Neural progenitor cell (in vitro differentiated cells): ENCODE results near the gene TWSG1. TPM values are rescaled to one million over a fixed set of nuclear protein-coding genes. Genes with fewer than 3 reads are reported as not detected.

Experiments
- DNase-seq: peaks from one replicate; pipeline ENCODE4 v3.0.0-alpha.2; 2016; ENCODE audit warnings: low spot score
- H2AFZ ChIP-seq: fragments of 200-600 bp; sonication (generic); replicated peaks from 2 replicates; pipeline ENCODE4 v1.6.1; 2016; ENCODE audit warnings: antibody characterized with exemption
- H3F3A ChIP-seq: fragments of 200-600 bp; sonication (generic); 2 replicates; pipeline ENCODE4 v1.6.1; 2016; ENCODE audit warnings: antibody characterized with exemption, low read depth
- H3K27ac ChIP-seq: fragments of 200-600 bp; sonication (generic); 2 replicates; pipeline ENCODE4 v1.5.1; 2016; ENCODE audit warnings: mild to moderate bottlenecking
- H3K27me3 ChIP-seq: fragments of 200-600 bp; sonication (generic); 2 replicates; pipeline ENCODE4 v1.6.1; 2016; ENCODE audit warnings: mild to moderate bottlenecking, moderate library complexity
- H3K36me3 ChIP-seq: fragments of 200-600 bp; sonication (generic); 2 replicates; pipeline ENCODE4 v1.5.1; 2016
- H3K4me1 ChIP-seq: fragments of 200-600 bp; sonication (generic); 2 replicates; pipeline ENCODE4 v1.6.1; 2016; ENCODE audit warnings: mixed run types
- H3K4me2 ChIP-seq: fragments of 200-600 bp; sonication (generic); 2 replicates; pipeline ENCODE4 v1.6.1; 2016
- H3K4me3 ChIP-seq: fragments of 200-600 bp; sonication (generic); 2 replicates; pipeline ENCODE4 v1.5.1; 2016
- H3K79me2 ChIP-seq: fragments of 200-600 bp; sonication (generic); 2 replicates; pipeline ENCODE4 v1.6.1; 2016; ENCODE audit warnings: low read depth
- H3K9ac ChIP-seq: fragments of 200-600 bp; sonication (generic); 2 replicates; pipeline ENCODE4 v1.6.1; 2016
- H3K9me3 ChIP-seq: fragments of 200-600 bp; sonication (generic); 2 replicates; pipeline ENCODE4 v1.5.1; 2016; ENCODE audit warnings: low read depth
- H4K20me1 ChIP-seq: fragments of 200-600 bp; sonication (generic); 2 replicates; pipeline ENCODE4 v1.6.1; 2016; ENCODE audit warnings: low read depth
- H3K27ac Mint-ChIP-seq: 3 replicates; pipeline ENCODE4 v1.8.0; 2021; ENCODE audit warnings: mixed read lengths
- H3K27me3 Mint-ChIP-seq: 2 replicates; pipeline ENCODE4 v1.8.0; 2022; ENCODE audit warnings: low read depth, mild to moderate bottlenecking, inconsistent platforms, moderate library complexity, mixed read lengths; ENCODE audit not compliant: insufficient read depth
- H3K36me3 Mint-ChIP-seq: 3 replicates; pipeline ENCODE4 v1.8.0; 2021; ENCODE audit warnings: mixed read lengths
- H3K4me1 Mint-ChIP-seq: 3 replicates; pipeline ENCODE4 v1.8.0; 2021; ENCODE audit warnings: mixed read lengths
- H3K4me3 Mint-ChIP-seq: 3 replicates; pipeline ENCODE4 v1.8.0; 2021; ENCODE audit warnings: mild to moderate bottlenecking, moderate library complexity, mixed read lengths
- H3K9me3 Mint-ChIP-seq: 3 replicates; pipeline ENCODE4 v1.8.0; 2020; ENCODE audit warnings: mixed read lengths
- CTCF ChIP-seq: fragments of 200-600 bp; sonication (generic); IDR thresholded peaks from 2 replicates; pipeline ENCODE4 v1.5.1; 2017; ENCODE audit warnings: antibody characterized with exemption, mild to moderate bottlenecking
- EZH2 ChIP-seq: fragments of 200-600 bp; sonication (generic); IDR thresholded peaks from 2 replicates; pipeline ENCODE4 v1.6.1; 2017; ENCODE audit warnings: antibody characterized with exemption, mild to moderate bottlenecking, moderate library complexity
- EZH2phosphoT487 ChIP-seq: fragments of 200-600 bp; sonication (generic); IDR thresholded peaks from 2 replicates; pipeline ENCODE4 v1.6.1; 2017; ENCODE audit warnings: antibody characterized with exemption
- total RNA-seq: library from RNA; depleted of rRNA; stranded (reverse); fragments of >200 nt; gene quantifications from 2 replicates; pipeline ENCODE4 v1.2.3, GENCODE V29; 2015; ENCODE audit warnings: low replicate concordance

The TWSG1 gene
- total RNA-seq, 1 donor from 2014 or later, result 87.9 TPM

GRCh38 chr18:9426753-9427152 lies 92.2 kb downstream of the TWSG1 start:
- no peak for TF ChIP-seq EZH2
- TF ChIP-seq CTCF, result no peak
- no peak for TF ChIP-seq EZH2phosphoT487
- Mint-ChIP-seq H3K4me1 (no peaks in the 10 kb centered on the region), H3K27me3 (peaks cover 2% of the 10 kb centered on the region), H3K36me3 (no peaks in the 10 kb centered on the region), H3K27ac (no peak overlapping the region), H3K4me3 (no peak overlapping the region), H3K9me3 (peaks cover 2% of the 10 kb centered on the region)
- peaks cover 4% of the 10 kb centered on the region for H3K4me1 ChIP-seq
- H3K4me3 ChIP-seq, result no peak overlapping the region
- H2AFZ ChIP-seq, result peak overlapping the region; percentile 2
- no peak overlapping the region for H3K9ac ChIP-seq
- no peaks in the 10 kb centered on the region for H3K36me3 ChIP-seq
- H3F3A ChIP-seq, result no peaks in the 10 kb centered on the region
- H3K79me2 ChIP-seq, result no peaks in the 10 kb centered on the region
- H3K4me2 ChIP-seq, result no peak overlapping the region
- H4K20me1 ChIP-seq, result no peaks in the 10 kb centered on the region
- H3K9me3 ChIP-seq, result no peaks in the 10 kb centered on the region
- H3K27ac ChIP-seq, result no peak overlapping the region
- no peaks in the 10 kb centered on the region for H3K27me3 ChIP-seq
- peak; percentile 13 for DNase-seq

- Histone ChIP-seq H3K9ac (no peak overlapping the region), H3K27me3 (no peaks in the 10 kb centered on the region), H3K4me1 (peaks cover 5% of the 10 kb centered on the region), H3K79me2 (no peaks in the 10 kb centered on the region), H3K36me3 (no peaks in the 10 kb centered on the region), H2AFZ (no peak overlapping the region), H3K4me3 (no peak overlapping the region), H3K9me3 (no peaks in the 10 kb centered on the region), H3K4me2 (no peak overlapping the region), H3K27ac (no peak overlapping the region), H3F3A (peaks cover 7% of the 10 kb centered on the region), H4K20me1 (no peaks in the 10 kb centered on the region)
- Mint-ChIP-seq H3K27me3 (peaks cover 3% of the 10 kb centered on the region), H3K36me3 (no peaks in the 10 kb centered on the region), H3K9me3 (peaks cover 2% of the 10 kb centered on the region), H3K4me3 (no peak overlapping the region), H3K4me1 (peaks cover 2% of the 10 kb centered on the region), H3K27ac (no peak overlapping the region)
- TF ChIP-seq EZH2, result no peak
- no peak for TF ChIP-seq CTCF
- TF ChIP-seq EZH2phosphoT487, result no peak
- no peak for DNase-seq
Measured at GRCh38 chr18:9428301-9428706, 93.7 kb downstream of the TWSG1 start.

- H3K9me3 Mint-ChIP-seq, result peaks cover 2% of the 10 kb centered on the region
- Histone ChIP-seq H3K36me3 (no peaks in the 10 kb centered on the region), H2AFZ (no peak overlapping the region), H3F3A (peaks cover 15% of the 10 kb centered on the region), H3K9ac (no peak overlapping the region), H3K79me2 (no peaks in the 10 kb centered on the region), H3K9me3 (no peaks in the 10 kb centered on the region), H3K4me1 (peaks cover 12% of the 10 kb centered on the region), H3K27me3 (no peaks in the 10 kb centered on the region), H3K27ac (no peak overlapping the region), H3K4me3 (no peak overlapping the region), H4K20me1 (no peaks in the 10 kb centered on the region), H3K4me2 (no peak overlapping the region)
- H3K4me3 Mint-ChIP-seq, result no peak overlapping the region
- DNase-seq, result no peak
- no peaks in the 10 kb centered on the region for H3K36me3 Mint-ChIP-seq
- peaks cover 9% of the 10 kb centered on the region for H3K4me1 Mint-ChIP-seq
- H3K27me3 Mint-ChIP-seq, result peaks cover 4% of the 10 kb centered on the region
- TF ChIP-seq EZH2phosphoT487 (no peak), CTCF (no peak), EZH2 (no peak)
- H3K27ac Mint-ChIP-seq, result no peak overlapping the region
Measured at GRCh38 chr18:9428862-9429661, 94.5 kb downstream of the TWSG1 start.
